GM08714 (cell line): ENCODE results near the gene THADA.

Source experiments
- H3K4me3 ChIP-seq: fragments of 200-500 bp; sonication (Bioruptor generic); 2 replicates; pipeline ENCODE4 v1.5.1; 2014; ENCODE audit warnings: mild to moderate bottlenecking, low read length, inconsistent platforms
- ZNF274 ChIP-seq: IDR thresholded peaks from 2 replicates; pipeline ENCODE4 v1.6.1; 2012; ENCODE audit warnings: mild to moderate bottlenecking, low read depth, low read length

The THADA gene

DNA sequence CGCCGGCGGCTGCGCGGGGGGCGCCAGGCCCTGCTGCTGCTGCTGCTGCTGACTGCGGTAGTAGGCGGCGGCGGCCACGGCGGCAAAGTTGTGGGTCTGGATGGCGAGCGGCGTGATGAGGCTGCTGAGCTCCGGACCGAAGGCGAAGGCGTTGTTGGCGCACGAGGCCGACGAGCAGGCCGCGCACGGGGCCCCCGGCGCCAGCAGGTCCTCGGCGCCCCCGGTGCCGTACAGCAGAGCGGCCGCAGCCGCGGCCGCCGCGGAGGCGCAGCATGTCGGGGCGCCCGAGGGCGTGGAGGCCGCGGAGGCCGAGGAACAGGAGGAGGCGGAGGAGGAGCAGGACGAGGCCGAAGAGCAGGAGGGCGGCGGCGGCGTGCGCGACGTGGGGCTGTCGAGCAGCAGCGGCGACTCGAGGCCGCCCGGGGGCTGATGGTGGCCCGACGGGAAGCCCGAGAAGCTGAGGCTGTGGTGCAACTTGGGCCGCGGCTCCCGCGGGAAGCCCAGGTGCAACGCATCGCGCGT is 371.2 kb downstream of the THADA start:
- TF ChIP-seq ZNF274: no peak
- H3K4me3 ChIP-seq: peak overlapping the region; percentile 73; the same call in 1 of the 2 replicates

DNA sequence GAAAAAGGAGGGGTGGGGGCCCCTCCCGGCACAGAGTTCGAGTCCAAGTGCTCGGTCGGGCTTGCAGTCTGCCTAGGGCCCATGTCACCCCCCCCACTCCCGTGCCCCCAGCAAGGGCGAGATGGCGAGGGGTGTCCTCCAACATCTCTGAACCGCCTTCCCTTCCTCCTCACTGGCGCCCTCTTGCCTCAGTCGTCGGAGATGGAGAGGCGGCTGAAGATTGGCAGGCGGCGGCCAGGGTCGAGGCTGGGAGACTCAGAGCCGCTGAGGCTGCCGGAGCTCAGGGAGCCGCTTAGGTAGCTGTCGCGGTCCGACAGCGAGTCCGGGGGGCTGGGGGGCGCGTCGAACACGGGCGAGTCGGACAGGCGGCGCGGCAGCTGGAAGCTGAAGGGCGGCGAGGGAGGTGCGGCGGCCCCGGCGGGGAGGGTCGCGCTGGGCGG is 371.7 kb downstream of the THADA start:
- no peak for TF ChIP-seq ZNF274
- peak overlapping the region; percentile 73 for H3K4me3 ChIP-seq

DNA sequence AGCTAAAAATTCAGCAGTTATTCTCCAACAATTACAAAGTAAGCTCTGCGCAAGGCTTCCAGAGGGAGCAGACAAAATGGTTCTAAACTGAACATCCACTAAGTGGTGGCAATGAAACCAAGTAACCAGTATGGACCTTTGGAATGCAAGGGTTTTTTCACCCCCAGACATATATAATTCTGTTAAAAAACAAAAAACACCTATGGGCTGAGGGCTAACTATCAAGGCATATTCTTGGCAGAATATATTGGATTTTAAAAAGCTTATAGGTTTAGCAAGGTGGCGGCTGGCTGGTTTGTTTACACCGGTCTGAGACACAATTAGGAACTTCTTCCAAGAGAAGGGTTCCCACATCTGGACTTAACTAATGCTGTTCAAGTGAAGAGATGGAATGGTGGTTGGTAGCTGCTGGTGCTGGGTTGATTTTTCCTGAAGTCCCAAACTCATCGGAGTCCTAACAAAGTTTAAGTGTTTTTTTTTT is 372.3 kb downstream of the THADA start:
- H3K4me3 ChIP-seq: peak overlapping the region; percentile 73

GRCh38 chr2:43222475-43223309 is 373.1 kb downstream of the THADA start:
- no peak for TF ChIP-seq ZNF274
- no peak overlapping the region; the same call in 1 of the 2 replicates for H3K4me3 ChIP-seq

More for the DNA sequence above, 372.3 kb downstream of the THADA start:
- TF ChIP-seq ZNF274: no peak

- peak overlapping the region; percentile 43; the same call in 1 of the 2 replicates for H3K4me3 ChIP-seq
- TF ChIP-seq ZNF274: no peak
These were observed 373.9 kb downstream of the THADA start for GRCh38 chr2:43221763-43222474.

GRCh38 chr2:43221124-43221762 is 374.6 kb downstream of the THADA start:
- H3K4me3 ChIP-seq: peak overlapping the region; percentile 52; the same call in 1 of the 2 replicates

DNA sequence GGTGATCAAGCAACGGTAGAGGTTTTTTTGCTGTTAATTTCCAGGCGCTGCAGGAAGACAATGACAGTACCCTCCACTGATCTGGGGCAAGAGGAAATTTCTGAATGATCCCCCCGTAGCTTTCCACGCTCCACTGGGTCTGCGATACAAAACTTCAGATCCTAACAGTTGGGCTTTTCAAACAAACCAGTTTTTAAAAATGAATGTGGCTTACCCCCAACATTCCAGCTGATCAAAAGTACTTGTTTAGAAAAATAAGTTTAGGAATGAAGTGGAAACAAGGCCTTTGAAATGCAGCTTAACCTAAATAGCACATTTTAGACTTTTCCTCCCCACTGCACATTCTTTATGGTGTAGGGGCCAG is 375.1 kb downstream of the THADA start:
- H3K4me3 ChIP-seq: peak overlapping the region; percentile 52; the same call in 1 of the 2 replicates
- no peak for TF ChIP-seq ZNF274

More at GRCh38 chr2:43221124-43221762, 374.6 kb downstream of the THADA start:
- TF ChIP-seq ZNF274: no peak

- peak overlapping the region; percentile 52 for H3K4me3 ChIP-seq
- TF ChIP-seq ZNF274: no peak
These were observed 375.5 kb downstream of the THADA start for GRCh38 chr2:43220229-43220751.

GRCh38 chr2:43219383-43220228 is 376.2 kb downstream of the THADA start:
- peak overlapping the region; percentile 52; the same call in 1 of the 2 replicates for H3K4me3 ChIP-seq
- no peak for TF ChIP-seq ZNF274

DNA sequence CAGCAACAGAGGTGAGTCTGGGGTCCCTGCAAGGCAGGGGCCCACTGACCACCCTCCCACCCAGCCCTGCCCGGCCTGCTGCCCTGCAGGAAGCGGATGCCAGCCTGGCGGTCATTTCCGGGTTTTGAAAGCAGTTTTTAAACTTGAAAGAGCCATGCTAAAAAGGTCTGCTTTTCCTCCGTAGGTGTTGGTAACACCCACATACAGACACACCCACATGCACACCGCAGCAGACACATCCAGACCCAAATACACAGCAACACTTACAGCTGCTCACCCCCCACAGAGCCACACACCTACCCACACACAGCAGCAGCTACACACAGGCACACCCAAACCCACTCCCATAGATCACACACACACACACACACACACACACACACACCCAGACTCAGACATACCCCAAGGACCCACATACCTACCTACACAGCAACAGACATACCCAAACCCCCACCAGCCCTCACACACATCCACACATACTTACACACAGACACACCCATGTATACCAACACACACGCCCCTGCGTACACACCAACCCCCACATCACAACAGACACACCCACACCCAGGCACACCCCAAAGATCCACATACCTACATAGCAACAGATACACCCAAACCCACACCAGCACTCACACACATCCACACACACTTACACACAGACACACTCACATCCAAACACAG is 377.0 kb downstream of the THADA start:
- peak overlapping the region; percentile 52; the same call in 1 of the 2 replicates for H3K4me3 ChIP-seq
- TF ChIP-seq ZNF274: no peak

GRCh38 chr2:43218155-43218701 is 377.6 kb downstream of the THADA start:
- TF ChIP-seq ZNF274: no peak
- H3K4me3 ChIP-seq: peak overlapping the region; percentile 3; the same call in 1 of the 2 replicates
